H7 (cell line): Measurements from ENCODE around the gene YIPF5. TPM values are rescaled to one million over a fixed set of nuclear protein-coding genes. Genes with fewer than 3 reads are reported as not detected.

Experiments
- DNase-seq: peaks from one replicate; pipeline ENCODE4 v3.0.0; 2012
- H3K27me3 ChIP-seq: 2 replicates; pipeline ENCODE4 v1.6.0; 2011; ENCODE audit warnings: mild to moderate bottlenecking, low read length; ENCODE audit not compliant: control insufficient read depth, insufficient read depth
- H3K36me3 ChIP-seq: replicated peaks from 2 replicates; pipeline ENCODE4 v1.5.1; 2011; ENCODE audit warnings: low read length; ENCODE audit not compliant: control insufficient read depth, insufficient read depth
- H3K4me3 ChIP-seq: 2 replicates; pipeline ENCODE4 v1.5.1; 2011; ENCODE audit warnings: low read depth, mild to moderate bottlenecking, control low read depth, low read length, moderate library complexity; ENCODE audit not compliant: insufficient read depth
- total RNA-seq: library from RNA; depleted of rRNA; stranded (reverse); fragments of >200 nt; shearing (Covaris generic); gene quantifications from 2 replicates; pipeline ENCODE4 v1.2.3, GENCODE V29; 2014

The YIPF5 gene
- total RNA-seq, 1 experiment from 2014 or later: 28.5 TPM

GRCh38 chr5:144194144-144194543, 23.7 kb upstream of the YIPF5 start:
- Histone ChIP-seq H3K4me3 (no peak overlapping the region), H3K27me3 (no peaks in the 10 kb centered on the region), H3K36me3 (no peaks in the 10 kb centered on the region)
- DNase-seq: no peak

- Histone ChIP-seq H3K4me3 (no peak overlapping the region), H3K36me3 (no peaks in the 10 kb centered on the region), H3K27me3 (no peaks in the 10 kb centered on the region)
- no peak for DNase-seq
Observed at GRCh38 chr5:144192661-144193060, 22.2 kb upstream of the YIPF5 start.

GRCh38 chr5:144191998-144192397, 21.5 kb upstream of the YIPF5 start:
- Histone ChIP-seq H3K27me3 (no peaks in the 10 kb centered on the region), H3K36me3 (no peaks in the 10 kb centered on the region), H3K4me3 (no peak overlapping the region)
- peak; percentile 35 for DNase-seq

- no peak overlapping the region for H3K4me3 ChIP-seq
- H3K27me3 ChIP-seq: no peaks in the 10 kb centered on the region
- DNase-seq: no peak
- H3K36me3 ChIP-seq: no peaks in the 10 kb centered on the region
Observed at GRCh38 chr5:144191531-144191930, 21.1 kb upstream of the YIPF5 start.

GRCh38 chr5:144189800-144190429, 19.5 kb upstream of the YIPF5 start:
- H3K27me3 ChIP-seq: no peaks in the 10 kb centered on the region
- no peak for DNase-seq
- H3K4me3 ChIP-seq: no peak overlapping the region
- H3K36me3 ChIP-seq: no peaks in the 10 kb centered on the region

GRCh38 chr5:144187699-144188294, 17.3 kb upstream of the YIPF5 start:
- DNase-seq: no peak
- no peak overlapping the region for H3K4me3 ChIP-seq
- no peaks in the 10 kb centered on the region for H3K36me3 ChIP-seq
- no peaks in the 10 kb centered on the region for H3K27me3 ChIP-seq

- Histone ChIP-seq H3K4me3 (no peak overlapping the region), H3K27me3 (no peaks in the 10 kb centered on the region), H3K36me3 (no peaks in the 10 kb centered on the region)
- peak; percentile 19 for DNase-seq
Observed at GRCh38 chr5:144183254-144183889, 12.9 kb upstream of the YIPF5 start.

- no peaks in the 10 kb centered on the region for H3K36me3 ChIP-seq
- no peaks in the 10 kb centered on the region for H3K27me3 ChIP-seq
- H3K4me3 ChIP-seq: no peak overlapping the region
- DNase-seq: no peak
Observed at GRCh38 chr5:144179226-144179625, 8.8 kb upstream of the YIPF5 start.

- no peak overlapping the region for H3K4me3 ChIP-seq
- DNase-seq: no peak
- H3K36me3 ChIP-seq: no peaks in the 10 kb centered on the region
- no peaks in the 10 kb centered on the region for H3K27me3 ChIP-seq
Observed at GRCh38 chr5:144177548-144177947, 7.1 kb upstream of the YIPF5 start.

GRCh38 chr5:144173766-144174165, 3.3 kb upstream of the YIPF5 start:
- Histone ChIP-seq H3K36me3 (no peaks in the 10 kb centered on the region; the same call in 1 of the 2 replicates), H3K4me3 (no peak overlapping the region), H3K27me3 (no peaks in the 10 kb centered on the region)
- DNase-seq: no peak

- DNase-seq: no peak
- H3K4me3 ChIP-seq: peak overlapping the region; percentile 82
- no peaks in the 10 kb centered on the region for H3K27me3 ChIP-seq
- H3K36me3 ChIP-seq: peaks cover 3% of the 10 kb centered on the region
Observed at GRCh38 chr5:144169904-144170275, 569 bp downstream of the YIPF5 start.

- no peak overlapping the region for H3K4me3 ChIP-seq
- no peaks in the 10 kb centered on the region for H3K27me3 ChIP-seq
- H3K36me3 ChIP-seq: peaks cover 10% of the 10 kb centered on the region
- no peak for DNase-seq
Observed at GRCh38 chr5:144167998-144168397, 2.5 kb downstream of the YIPF5 start.

GRCh38 chr5:144166696-144167095, 3.8 kb downstream of the YIPF5 start:
- H3K4me3 ChIP-seq: no peak overlapping the region
- peaks cover 14% of the 10 kb centered on the region for H3K36me3 ChIP-seq
- no peak for DNase-seq
- no peaks in the 10 kb centered on the region for H3K27me3 ChIP-seq

GRCh38 chr5:144162686-144163085, 7.8 kb downstream of the YIPF5 start:
- Histone ChIP-seq H3K27me3 (no peaks in the 10 kb centered on the region), H3K4me3 (no peak overlapping the region), H3K36me3 (peaks cover 13% of the 10 kb centered on the region)
- no peak for DNase-seq

- H3K36me3 ChIP-seq: peaks cover 2% of the 10 kb centered on the region
- no peak overlapping the region for H3K4me3 ChIP-seq
- no peak for DNase-seq
- H3K27me3 ChIP-seq: no peaks in the 10 kb centered on the region
Observed at GRCh38 chr5:144156767-144157171, 13.7 kb downstream of the YIPF5 start.
